ENCODE data around the gene ANKRD44.

The ANKRD44 gene

GRCh38 chr2:196974970-196975369 lies 335.6 kb downstream of the ANKRD44 start:
- no peak for DNase-seq

- no peak for DNase-seq
Observed at GRCh38 chr2:196971574-196972279, 338.9 kb downstream of the ANKRD44 start.

- no peak for DNase-seq
Observed at GRCh38 chr2:196970099-196970498, 340.5 kb downstream of the ANKRD44 start.

- no peak for DNase-seq
Observed at GRCh38 chr2:196968516-196968915, 342.1 kb downstream of the ANKRD44 start.

GRCh38 chr2:196967775-196968174 lies 342.8 kb downstream of the ANKRD44 start:
- no peak for DNase-seq

GRCh38 chr2:196967116-196967515 lies 343.5 kb downstream of the ANKRD44 start:
- no peak for DNase-seq

GRCh38 chr2:196966061-196966460 lies 344.5 kb downstream of the ANKRD44 start:
- no peak for DNase-seq

GRCh38 chr2:196965651-196966050 lies 344.9 kb downstream of the ANKRD44 start:
- no peak for DNase-seq

- DNase-seq, result no peak
Observed at GRCh38 chr2:196963961-196964360, 346.6 kb downstream of the ANKRD44 start.

GRCh38 chr2:196963043-196963442 lies 347.5 kb downstream of the ANKRD44 start:
- no peak for DNase-seq

- DNase-seq, result no peak
Observed at GRCh38 chr2:196962325-196962724, 348.3 kb downstream of the ANKRD44 start.

GRCh38 chr2:196961889-196962288 lies 348.7 kb downstream of the ANKRD44 start:
- no peak for DNase-seq

GRCh38 chr2:196959734-196960338 lies 350.7 kb downstream of the ANKRD44 start:
- no peak for DNase-seq

- no peak for DNase-seq
Observed at GRCh38 chr2:196959281-196959680, 351.3 kb downstream of the ANKRD44 start.

- no peak for DNase-seq
Observed at GRCh38 chr2:196957881-196958525, 352.6 kb downstream of the ANKRD44 start.

- no peak for DNase-seq
Observed at GRCh38 chr2:196957442-196957841, 353.1 kb downstream of the ANKRD44 start.

GRCh38 chr2:196956069-196956468 lies 354.5 kb downstream of the ANKRD44 start:
- no peak for DNase-seq

GRCh38 chr2:196955036-196955435 lies 355.5 kb downstream of the ANKRD44 start:
- no peak for DNase-seq

- no peak for DNase-seq
Observed at GRCh38 chr2:196954001-196954400, 356.6 kb downstream of the ANKRD44 start.

- no peak for DNase-seq
Observed at GRCh38 chr2:196952936-196953335, 357.6 kb downstream of the ANKRD44 start.

- DNase-seq, result no peak
Observed at GRCh38 chr2:196951973-196952372, 358.6 kb downstream of the ANKRD44 start.

GRCh38 chr2:196949116-196949515 lies 361.5 kb downstream of the ANKRD44 start:
- no peak for DNase-seq

- no peak for DNase-seq
Observed at GRCh38 chr2:196944570-196944969, 366.0 kb downstream of the ANKRD44 start.

- DNase-seq, result no peak
Observed at GRCh38 chr2:196941398-196942078, 369.0 kb downstream of the ANKRD44 start.

All from effector CD8-positive, alpha-beta T cell (primary cell).